Urothelium cell line (cell line): Measurements from ENCODE around the gene SMIM23.

Experiments used
- DNase-seq: peaks from one replicate; pipeline ENCODE4 v3.0.0; 2011; ENCODE audit warnings: low spot score, mixed read lengths
- FAIRE-seq: peaks from 2 replicates; lab custom pipeline; 2011; peaks lifted over from hg19 to GRCh38; lab: Jason Lieb, UNC

The SMIM23 gene

DNA sequence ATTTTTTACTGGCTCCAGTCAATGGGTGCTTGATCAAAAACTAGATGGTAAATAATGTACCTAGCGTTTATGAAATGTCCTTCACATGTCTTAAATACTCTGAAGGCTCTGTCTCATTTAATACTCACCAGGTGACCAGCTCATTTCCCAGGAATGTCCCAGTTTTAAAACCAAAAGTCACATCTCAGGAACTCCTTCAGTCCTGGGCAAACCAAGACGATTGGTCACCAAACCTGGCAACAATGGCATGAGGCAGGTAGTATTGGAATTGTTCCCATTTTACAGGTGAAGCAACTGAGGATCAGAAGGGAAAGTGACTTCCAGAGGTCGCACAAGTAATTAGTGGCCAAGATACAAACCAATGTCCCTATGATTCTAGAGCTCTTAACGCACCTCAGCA is 27.7 kb downstream of the SMIM23 start:
- FAIRE-seq, result no peak

DNA sequence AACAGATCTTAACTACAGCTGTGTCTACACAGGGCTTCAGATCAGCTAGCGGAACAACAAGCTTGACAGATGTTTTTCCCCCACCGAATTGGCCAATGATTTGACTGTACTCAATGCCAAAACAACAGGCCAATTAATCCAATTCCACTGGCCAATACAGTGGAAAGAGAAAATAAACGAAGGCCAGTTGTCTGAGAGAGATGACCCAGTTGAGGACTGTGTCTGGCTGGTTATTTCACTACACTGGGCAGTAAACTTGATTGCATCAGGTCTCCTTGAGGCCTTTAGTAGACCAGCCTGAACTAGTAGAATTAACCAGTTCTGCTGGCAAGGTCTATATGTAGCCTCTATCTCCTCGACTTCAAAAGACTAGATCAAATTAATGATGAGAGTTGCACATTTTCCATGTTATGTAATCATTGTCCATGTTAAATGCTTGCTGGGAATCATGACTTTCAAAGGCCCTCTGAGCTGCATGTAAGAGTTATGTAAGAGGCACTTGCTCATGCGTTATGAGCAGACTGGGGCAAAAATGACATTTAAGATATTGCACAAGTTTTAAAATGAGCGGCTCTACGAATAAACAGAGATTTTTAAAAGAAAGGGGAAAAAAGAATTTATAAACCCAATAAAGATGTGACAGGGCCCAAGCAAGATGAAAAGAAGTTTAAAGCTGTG is 28.3 kb downstream of the SMIM23 start:
- DNase-seq (no peak), FAIRE-seq (no peak)

More for the DNA sequence above, 27.7 kb downstream of the SMIM23 start:
- DNase-seq, result no peak

DNA sequence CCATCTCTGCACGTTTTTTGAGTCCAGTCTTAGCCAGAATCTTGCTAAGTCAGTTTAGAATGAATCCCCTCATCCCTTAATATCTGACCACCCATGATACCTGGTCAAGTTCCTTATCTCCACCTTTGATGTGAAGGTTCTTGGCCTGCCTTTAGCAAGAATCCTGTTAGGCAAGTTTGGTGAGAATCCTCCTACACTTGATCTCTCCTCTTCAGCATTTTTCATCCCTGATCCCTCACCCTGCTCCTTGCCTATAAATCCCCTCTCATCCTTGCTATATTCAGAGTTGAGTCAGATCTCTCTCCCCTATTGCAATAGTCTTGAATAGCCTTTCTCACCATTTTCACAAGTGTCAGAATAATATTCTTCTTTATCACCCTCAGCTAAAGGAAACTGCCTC is 31.0 kb downstream of the SMIM23 start:
- DNase-seq (no peak), FAIRE-seq (no peak)

DNA sequence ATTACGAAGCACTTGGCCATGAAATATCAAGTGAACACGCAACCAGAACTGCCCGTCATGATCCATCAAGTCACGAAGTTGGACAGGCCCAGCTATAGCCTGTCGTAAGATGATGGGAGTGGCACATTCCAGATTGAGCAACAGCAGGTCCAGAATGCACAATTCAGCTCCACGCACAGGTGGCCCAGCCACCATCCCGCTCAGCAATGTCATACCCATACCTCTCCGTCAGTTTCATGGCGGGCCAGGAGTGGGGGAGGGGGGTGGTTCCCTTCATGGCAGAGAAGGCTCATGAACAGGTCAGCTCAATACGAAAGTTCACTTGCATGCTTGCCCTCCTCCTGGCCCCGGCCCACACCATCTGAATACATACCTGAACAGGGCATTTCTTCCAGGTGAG is 34.9 kb downstream of the SMIM23 start:
- FAIRE-seq (peak; percentile 5), DNase-seq (no peak)

DNA sequence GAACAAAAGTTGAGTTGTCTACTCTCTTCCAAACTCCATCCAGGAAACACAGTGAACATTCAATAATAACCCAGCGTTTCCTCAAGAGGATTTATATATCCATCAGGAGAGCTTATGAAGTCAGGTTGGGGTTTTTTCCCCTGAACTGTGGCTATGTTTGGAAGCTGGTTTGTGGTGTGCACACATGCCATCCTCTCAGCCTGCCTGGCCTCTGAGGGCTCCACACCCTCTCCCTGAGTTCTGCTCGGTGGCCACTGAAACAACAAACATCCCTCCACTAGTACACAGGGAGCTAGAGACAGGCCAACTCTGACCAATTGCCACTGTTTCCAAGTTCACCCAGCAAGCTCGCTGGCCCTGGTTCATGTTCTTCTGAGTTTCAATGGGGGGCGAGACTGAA is 35.7 kb downstream of the SMIM23 start:
- no peak for DNase-seq
- FAIRE-seq, result no peak

DNA sequence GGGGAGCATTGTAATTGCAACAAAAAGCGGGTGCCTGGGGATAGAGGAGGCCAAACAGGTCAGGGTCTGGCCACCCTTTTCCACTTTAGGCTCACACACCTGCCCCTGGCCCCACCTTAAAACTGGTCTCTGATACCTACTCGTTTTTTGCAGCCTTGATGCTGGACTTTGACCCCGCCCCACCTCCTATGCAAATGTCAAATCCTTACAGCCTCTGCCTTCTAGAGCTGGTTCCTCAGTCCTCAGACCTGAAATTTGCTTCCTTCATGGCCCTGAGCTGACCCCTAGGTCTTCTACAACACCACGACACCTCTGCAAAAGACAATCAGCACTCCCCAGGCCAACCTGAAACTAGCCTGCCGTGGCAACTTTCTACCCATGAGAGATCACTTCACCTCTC is 37.7 kb downstream of the SMIM23 start:
- no peak for FAIRE-seq
- DNase-seq, result no peak

DNA sequence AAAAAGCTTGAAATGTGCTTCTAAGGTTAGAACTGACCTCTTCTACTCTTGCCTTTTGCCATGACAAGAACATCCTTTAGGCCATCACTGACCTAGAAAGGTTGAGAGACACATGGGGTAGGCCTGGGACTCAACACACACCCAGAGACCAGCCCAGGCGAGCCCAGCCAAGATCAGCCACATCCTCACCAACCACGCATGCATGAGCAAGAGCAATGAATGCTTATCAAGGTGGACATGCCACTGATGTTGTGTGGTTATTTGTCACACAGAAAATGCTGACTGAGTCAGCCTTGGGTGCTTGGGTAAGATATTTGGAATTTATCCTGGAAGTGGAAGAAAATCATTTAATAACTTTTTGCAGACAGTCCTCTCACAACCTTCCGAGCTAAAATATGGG is 39.4 kb downstream of the SMIM23 start:
- DNase-seq (no peak), FAIRE-seq (peak; percentile 44)

DNA sequence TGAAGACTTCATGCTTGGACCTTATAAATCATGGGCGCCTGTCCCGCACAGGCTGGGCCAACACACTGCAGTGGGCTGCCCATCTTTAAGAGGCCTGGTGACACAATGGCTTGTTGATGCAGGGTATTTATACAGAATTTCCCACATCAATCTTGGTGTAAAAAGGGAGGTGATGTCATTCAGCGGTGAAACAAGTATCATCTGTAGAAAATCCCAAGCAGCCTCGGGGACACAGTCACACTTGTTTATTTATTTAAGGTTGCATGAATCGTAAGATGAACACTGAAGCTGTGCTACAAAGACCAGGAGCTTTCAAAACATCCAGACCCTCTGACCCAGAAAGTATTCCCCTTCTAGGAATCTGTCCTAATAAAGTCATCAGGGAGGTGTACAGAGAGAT is 40.5 kb downstream of the SMIM23 start:
- FAIRE-seq, result no peak
- DNase-seq, result no peak

DNA sequence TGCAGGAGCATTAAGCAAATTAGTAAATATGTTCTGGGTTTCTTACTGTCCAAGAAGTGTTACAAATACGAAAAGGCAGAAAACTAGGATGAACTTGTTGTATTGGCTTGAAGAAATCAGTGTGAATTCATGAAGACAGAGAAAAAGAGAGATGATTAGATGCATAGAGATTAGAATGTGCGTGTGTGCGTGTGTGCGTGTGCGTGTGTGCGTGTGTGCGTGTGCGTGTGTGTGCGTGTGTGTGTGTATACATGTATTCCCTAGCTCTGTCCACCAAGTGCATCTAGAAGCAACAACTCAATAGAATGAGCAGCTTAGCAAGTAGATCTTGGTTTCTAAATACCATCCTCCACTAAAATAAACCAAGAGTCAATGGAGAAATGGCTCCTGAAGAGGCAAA is 41.5 kb downstream of the SMIM23 start:
- FAIRE-seq (no peak), DNase-seq (no peak)

DNA sequence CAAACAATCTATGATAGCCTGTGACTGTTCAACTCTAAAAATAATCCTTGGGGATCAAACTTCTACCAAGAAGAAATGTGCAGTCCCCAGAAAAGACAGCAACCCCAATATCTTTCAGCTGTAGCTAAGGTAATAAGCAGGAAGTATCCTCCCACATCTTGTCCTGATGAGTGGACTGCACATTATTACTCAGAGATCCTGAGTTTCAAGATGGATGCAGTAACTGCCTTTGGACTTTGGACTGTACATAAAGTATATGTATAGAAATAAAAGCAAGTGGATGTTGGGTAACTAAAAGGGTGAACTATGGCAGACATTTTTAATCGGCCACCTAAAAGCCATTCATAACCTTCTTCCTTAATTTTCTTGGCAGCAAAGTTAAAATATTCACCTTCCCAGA is 45.1 kb downstream of the SMIM23 start:
- FAIRE-seq (no peak), DNase-seq (no peak)

DNA sequence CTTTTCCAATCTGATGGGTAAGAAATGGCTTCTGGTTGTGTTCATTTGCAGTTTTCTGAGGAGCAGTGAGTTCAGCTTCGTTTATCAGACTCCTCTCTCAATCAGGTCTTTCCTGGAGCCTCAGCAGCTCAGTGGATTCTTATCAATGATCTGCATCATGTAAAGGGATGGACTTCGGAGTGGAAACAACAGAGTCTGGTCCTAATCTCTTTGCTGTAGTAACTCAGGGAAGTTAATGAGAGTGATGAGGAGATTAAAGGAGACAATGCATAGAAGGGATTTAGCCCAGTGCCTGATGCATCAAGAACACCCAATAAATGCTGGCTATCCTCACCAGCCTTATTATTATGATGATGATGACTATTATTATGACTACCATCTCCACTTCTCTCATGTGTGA is 47.2 kb downstream of the SMIM23 start:
- FAIRE-seq (no peak), DNase-seq (no peak)

DNA sequence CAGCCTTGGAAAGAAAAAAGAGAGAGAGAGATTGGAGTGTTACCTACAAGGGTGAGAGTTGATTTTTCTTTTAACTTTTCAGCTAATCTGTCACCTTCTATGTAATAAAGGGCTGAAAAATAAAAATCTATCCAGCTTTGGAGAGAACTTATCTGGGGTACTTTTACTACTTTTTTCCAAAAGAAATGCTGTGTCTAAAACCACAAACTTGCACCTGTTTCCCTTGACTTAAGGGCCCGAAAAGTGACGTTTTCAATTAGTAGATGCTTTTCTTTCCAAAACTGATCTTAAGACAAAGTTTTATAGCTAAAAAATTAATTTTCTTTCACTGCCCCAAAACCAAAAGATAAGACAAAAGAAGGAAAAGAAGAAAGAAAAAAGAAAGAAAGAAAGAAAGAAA is 48.8 kb downstream of the SMIM23 start:
- DNase-seq (no peak), FAIRE-seq (no peak)

DNA sequence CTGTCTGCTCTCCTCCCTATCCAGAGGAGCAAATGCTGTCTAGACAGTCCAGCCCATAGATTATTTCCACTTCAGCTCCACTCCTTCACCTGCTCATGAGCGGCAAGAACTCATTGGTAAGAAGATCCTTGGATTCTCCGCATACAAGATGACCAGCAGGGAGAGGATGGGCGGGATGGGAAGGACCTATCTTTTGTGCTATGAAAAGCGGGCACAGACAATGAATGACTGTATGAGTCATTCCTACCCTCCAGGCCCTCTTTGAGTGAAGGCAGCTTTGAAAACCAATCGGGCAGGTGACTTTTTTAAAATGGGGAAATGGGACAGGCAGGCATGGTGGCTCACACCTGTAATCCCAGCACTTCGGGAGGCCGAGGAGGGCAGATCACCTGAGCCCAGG is 49.4 kb downstream of the SMIM23 start:
- DNase-seq (no peak), FAIRE-seq (no peak)

DNA sequence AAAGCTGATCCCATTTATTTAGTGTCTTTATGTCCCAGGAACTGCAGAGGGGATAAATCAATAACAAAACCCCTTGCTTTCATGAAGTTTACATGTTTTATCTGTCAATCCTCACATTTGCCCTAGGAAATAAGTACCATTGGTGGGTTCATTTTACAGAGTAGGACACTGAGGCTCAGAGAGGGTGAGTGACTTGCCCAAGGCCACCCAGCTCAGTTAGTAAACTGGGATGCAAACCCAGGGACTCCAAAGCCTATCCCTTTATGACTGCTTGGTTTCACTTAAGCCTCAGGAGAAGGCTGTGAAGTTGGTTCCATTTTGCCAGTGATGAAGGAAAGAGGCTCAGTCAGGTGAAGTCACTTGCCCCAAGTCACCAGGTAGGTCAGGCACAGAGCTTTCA is 51.9 kb downstream of the SMIM23 start:
- FAIRE-seq (no peak), DNase-seq (no peak)

DNA sequence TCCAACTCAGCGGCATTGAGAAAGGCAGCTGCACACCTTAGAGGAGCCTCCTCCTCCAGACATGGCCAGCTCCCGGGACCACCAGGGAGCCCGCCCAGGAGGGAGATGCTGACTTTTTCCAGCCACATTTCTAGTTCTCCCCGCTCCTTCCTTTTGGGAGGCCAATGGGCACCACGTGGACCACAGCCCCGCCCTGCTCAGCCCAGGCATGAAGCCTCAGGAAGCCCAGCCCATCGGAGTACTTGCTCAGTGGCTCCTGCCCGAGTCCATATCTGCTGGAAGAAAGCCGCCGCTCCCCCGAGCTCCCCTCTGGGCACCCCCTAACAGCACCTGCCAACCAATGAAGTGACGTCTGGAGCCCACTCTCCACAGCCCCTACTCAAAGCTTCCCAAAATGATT is 52.4 kb downstream of the SMIM23 start:
- DNase-seq (no peak), FAIRE-seq (no peak)

DNA sequence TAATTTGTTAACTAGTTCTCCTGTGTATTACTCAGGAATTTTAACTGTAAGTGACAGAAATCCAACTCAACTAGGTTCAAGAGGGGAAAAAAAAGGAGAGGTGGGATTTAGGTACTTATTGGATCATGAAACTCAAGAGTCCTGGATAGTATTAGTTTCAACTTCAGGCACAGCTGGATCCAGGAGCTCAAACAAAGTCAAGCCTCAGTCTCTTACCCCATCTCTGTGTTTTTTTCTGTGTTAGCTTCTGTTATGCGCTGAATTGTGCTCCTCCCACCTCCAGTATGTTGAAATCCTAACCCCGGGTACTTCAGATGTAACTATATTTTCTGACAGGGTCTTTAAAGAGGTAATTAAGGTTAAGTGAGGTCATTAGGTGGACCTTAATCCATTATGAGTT is 53.5 kb downstream of the SMIM23 start:
- no peak for FAIRE-seq
- DNase-seq, result no peak

DNA sequence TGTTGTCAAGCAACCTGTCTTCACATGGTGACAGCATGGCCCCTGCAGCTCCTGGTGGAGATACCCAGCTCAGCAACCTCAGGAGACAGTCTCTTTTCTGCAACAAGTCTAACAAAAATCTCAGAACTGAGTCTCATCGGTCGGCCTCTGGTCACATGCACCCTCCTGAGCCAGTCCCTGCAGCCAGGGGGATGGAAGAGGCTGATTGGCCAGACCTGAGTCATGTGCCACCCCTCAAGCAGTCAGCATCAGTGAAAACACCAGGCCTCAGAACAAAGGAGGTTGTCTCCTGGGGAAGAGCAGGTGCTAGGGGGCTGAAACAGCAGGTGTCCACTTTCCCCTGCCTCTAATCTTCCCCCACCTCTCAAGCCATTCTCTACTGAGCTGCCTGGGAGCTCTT is 54.4 kb downstream of the SMIM23 start:
- DNase-seq, result no peak
- no peak for FAIRE-seq
